Adipose tissue (tissue), 3 donors: ENCODE results near the gene PTDSS2. TPM values are rescaled to one million over a fixed set of nuclear protein-coding genes. Genes with fewer than 3 reads are reported as not detected.
"Not testable (repeated sequence)": the region's sequence is repeated elsewhere in the genome, so short reads cannot be mapped to it uniquely, and the experiment has no call there.

ENCODE experiments used
- H3K27ac ChIP-seq: one replicate; pipeline ENCODE4 v1.5.1; 2013; ENCODE audit warnings: low read depth, low read length
- WGBS, 3 donors: extraction: QIAGEN DNeasy Blood & Tissue Kit; methylation state at CpG; one replicate each; pipeline ENCODE4 v1.1.7; 2013; 5-methylcytosine and 5-hydroxymethylcytosine counted together
- polyA plus RNA-seq, 3 donors: library from polyadenylated mRNA; stranded (reverse); fragments of 200-250 nt; gene quantifications; one replicate each; pipeline ENCODE4 v1.2.3, GENCODE V29; 2013
- donor health status: healthy with polysubstance abuse.
- donor health status: Bipolar disorder and iron deficiency.
- donor health status: healthy.

PTDSS2 gene
- polyA plus RNA-seq, 3 donors = 18.1 to 23.4 (median 22.0) TPM

GRCh38 chr11:426851-427250, 23.2 kb upstream of the PTDSS2 start:
- whole genome bisulfite sequencing, 3 donors = 87 to 92% (median 88%) methylated on average over 8 of the region's 8 CpGs
- H3K27ac ChIP-seq = no peak overlapping the region

- WGBS, 3 donors = 91 to 95% (median 92%) methylated on average over 24 of the region's 24 CpGs
- no peak overlapping the region for H3K27ac ChIP-seq
Measured at GRCh38 chr11:428295-428694, 21.8 kb upstream of the PTDSS2 start.

- 89 to 94% (median 90%) methylated on average over 26 to 27 of the region's 27 CpGs for WGBS, 3 donors
- H3K27ac ChIP-seq = no peak overlapping the region
Measured at GRCh38 chr11:429391-429790, 20.7 kb upstream of the PTDSS2 start.

GRCh38 chr11:429931-430456, 20.1 kb upstream of the PTDSS2 start:
- H3K27ac ChIP-seq = no peak overlapping the region

GRCh38 chr11:431921-432320, 18.2 kb upstream of the PTDSS2 start:
- no peak overlapping the region for H3K27ac ChIP-seq
- 92 to 94% (median 92%) methylated on average over 13 of the region's 13 CpGs for WGBS, 3 donors

More at GRCh38 chr11:429931-430456, 20.1 kb upstream of the PTDSS2 start:
- 56 to 63% (median 60%) methylated on average over 22 to 25 of the region's 25 CpGs for WGBS, 3 donors

- 92 to 95% (median 94%) methylated on average over 19 to 20 of the region's 20 CpGs for WGBS, 3 donors
- H3K27ac ChIP-seq = no peak overlapping the region
Measured at GRCh38 chr11:432501-433100, 17.5 kb upstream of the PTDSS2 start.

GRCh38 chr11:433111-433510, 17.0 kb upstream of the PTDSS2 start:
- WGBS, 3 donors = 91 to 95% (median 95%) methylated on average over 17 of the region's 17 CpGs
- H3K27ac ChIP-seq = no peak overlapping the region

- H3K27ac ChIP-seq = no peak overlapping the region
Measured at GRCh38 chr11:433641-434040, 16.4 kb upstream of the PTDSS2 start.

GRCh38 chr11:434496-434895, 15.6 kb upstream of the PTDSS2 start:
- 86 to 88% (median 87%) methylated on average over 16 of the region's 16 CpGs for WGBS, 3 donors
- H3K27ac ChIP-seq = no peak overlapping the region

More at GRCh38 chr11:433641-434040, 16.4 kb upstream of the PTDSS2 start:
- 86 to 89% (median 88%) methylated on average over 20 of the region's 20 CpGs for WGBS, 3 donors

GRCh38 chr11:434999-435740, 14.9 kb upstream of the PTDSS2 start:
- H3K27ac ChIP-seq = not testable (repeated sequence)
- 94 to 100% (median 96%) methylated on average over 1 of the region's 1 CpG for WGBS, 3 donors

- 77 to 89% (median 83%) methylated on average over 17 of the region's 17 CpGs for WGBS, 3 donors
Measured at GRCh38 chr11:437228-437870, 12.7 kb upstream of the PTDSS2 start.

GRCh38 chr11:438101-438844, 11.8 kb upstream of the PTDSS2 start:
- WGBS, 3 donors = 80 to 91% (median 85%) methylated on average over 21 of the region's 21 CpGs
- H3K27ac ChIP-seq = no peak overlapping the region

More at GRCh38 chr11:437228-437870, 12.7 kb upstream of the PTDSS2 start:
- no peak overlapping the region for H3K27ac ChIP-seq

GRCh38 chr11:439315-440064, 10.6 kb upstream of the PTDSS2 start:
- H3K27ac ChIP-seq = no peak overlapping the region
- 79 to 87% (median 86%) methylated on average over 23 of the region's 23 CpGs for WGBS, 3 donors

GRCh38 chr11:440065-441042, 9.7 kb upstream of the PTDSS2 start:
- WGBS, 3 donors = 89 to 92% (median 90%) methylated on average over 27 of the region's 27 CpGs
- no peak overlapping the region for H3K27ac ChIP-seq

- no peak overlapping the region for H3K27ac ChIP-seq
- WGBS, 3 donors = 42 to 65% (median 59%) methylated on average over 12 to 13 of the region's 13 CpGs
Measured at GRCh38 chr11:441043-441417, 9.0 kb upstream of the PTDSS2 start.

GRCh38 chr11:441418-442274, 8.4 kb upstream of the PTDSS2 start, which contains the start of gene ANO9:
ANO9 (minus strand) TSS chr11:442011; CDS start chr11:441926, 85 bp downstream.
- WGBS, 3 donors = 9 to 21% (median 16%) methylated on average over 29 to 35 of the region's 35 CpGs
- no peak within 1 kb of the TSS for H3K27ac ChIP-seq
